H1 (cell line): ENCODE data around the gene BSN. TPM values are rescaled to one million over a fixed set of nuclear protein-coding genes. Genes with fewer than 3 reads are reported as not detected.

Source experiments
- CTCF ChIA-PET: fragments of 300-600 bp; sonication (Branson Sonifier 250); formaldehyde crosslinking; loops from one replicate; lab custom pipeline; 2021; ENCODE audit not compliant: partially characterized antibody; lab: Charles Lee
- POLR2A ChIA-PET: fragments of 300-600 bp; sonication (Branson Sonifier 250); formaldehyde crosslinking; loops from one replicate; lab custom pipeline; 2021; ENCODE audit warnings: inconsistent platforms; ENCODE audit not compliant: partially characterized antibody; lab: Charles Lee
- DNase-seq, 2 experiments: peaks; one replicate each; pipeline versions ENCODE4 v3.0.0 to v3.0.0-alpha.2; 2010 to 2022; ENCODE audit warnings: low spot score in 2 of 2, low read depth in 1 of 2, mixed read lengths in 1 of 2
- FAIRE-seq: peaks from 2 replicates; lab custom pipeline; 2011; peaks lifted over from hg19 to GRCh38; lab: Jason Lieb, UNC
- H2AFZ ChIP-seq: 2 replicates; pipeline ENCODE4 v1.8.1; 2012; ENCODE audit warnings: low read length, inconsistent platforms
- H2AK5ac ChIP-seq: 2 replicates; pipeline ENCODE4 v1.6.1; 2013; ENCODE audit warnings: low read depth, low read length
- H2BK120ac ChIP-seq: replicated peaks from 2 replicates; pipeline ENCODE3; 2013; ENCODE audit warnings: low read depth, low read length, inconsistent platforms
- H2BK12ac ChIP-seq: 2 replicates; pipeline ENCODE4 v1.6.1; 2013; ENCODE audit warnings: low read depth, low read length
- H2BK15ac ChIP-seq: 2 replicates; pipeline ENCODE4 v1.6.1; 2013; ENCODE audit warnings: low read length
- H2BK20ac ChIP-seq: 2 replicates; pipeline ENCODE4 v1.6.1; 2013; ENCODE audit warnings: low read length
- H2BK5ac ChIP-seq: 2 replicates; pipeline ENCODE4 v1.6.1; 2013; ENCODE audit warnings: low read depth, low read length
- H3K14ac ChIP-seq: 2 replicates; pipeline ENCODE4 v1.6.1; 2013; ENCODE audit warnings: inconsistent platforms; ENCODE audit not compliant: insufficient read length
- H3K18ac ChIP-seq: 2 replicates; pipeline ENCODE4 v1.6.1; 2013; ENCODE audit warnings: low read length; ENCODE audit errors: extremely low read depth
- H3K23ac ChIP-seq: 2 replicates; pipeline ENCODE4 v1.6.1; 2013; ENCODE audit warnings: inconsistent platforms; ENCODE audit not compliant: insufficient read length
- H3K23me2 ChIP-seq: 2 replicates; pipeline ENCODE4 v1.6.1; 2013; ENCODE audit warnings: low read depth, low read length
- H3K27ac ChIP-seq: 2 replicates; pipeline ENCODE4 v1.6.1; 2011; ENCODE audit warnings: low read depth, low read length, inconsistent platforms
- H3K27me3 ChIP-seq, 4 experiments: replicated peaks in 1 of 4; 1 replicate in 1 of 4; 2 replicates in 3 of 4; pipeline versions ENCODE4 v1.6.1 to v1.8.1; 2011 to 2013; ENCODE audit warnings: low read length in 3 of 4, mild to moderate bottlenecking in 3 of 4, inconsistent platforms in 2 of 4, mixed read lengths in 2 of 4, moderate library complexity in 1 of 4; ENCODE audit not compliant: control insufficient read depth in 3 of 4, insufficient read depth in 3 of 4; ENCODE audit errors: extremely low read depth in 1 of 4
- H3K36me3 ChIP-seq, 4 experiments: 2 replicates each; pipeline versions ENCODE4 v1.6.1 to v1.8.1; 2011 to 2013; ENCODE audit warnings: mild to moderate bottlenecking in 4 of 4, low read length in 3 of 4, moderate library complexity in 2 of 4, control low read depth in 1 of 4, inconsistent platforms in 1 of 4; ENCODE audit not compliant: insufficient read depth in 4 of 4, control insufficient read depth in 2 of 4
- H3K4ac ChIP-seq: replicated peaks from 2 replicates; pipeline ENCODE3; 2013; ENCODE audit warnings: low read length, low read depth, mixed read lengths, inconsistent platforms; ENCODE audit not compliant: insufficient read length
- H3K4me1 ChIP-seq, 4 experiments: replicated peaks in 1 of 4; 1 replicate in 1 of 4; 2 replicates in 3 of 4; pipeline versions ENCODE4 v1.6.1 to v1.8.1; 2011 to 2013; ENCODE audit warnings: low read length in 3 of 4, inconsistent platforms in 2 of 4, mixed read lengths in 1 of 4; ENCODE audit not compliant: insufficient read depth in 4 of 4, control insufficient read depth in 3 of 4
- H3K4me2 ChIP-seq, 2 experiments: 2 replicates each; pipeline versions ENCODE4 v1.6.1 to v1.8.1; 2011 to 2013; ENCODE audit warnings: low read depth in 2 of 2, low read length in 2 of 2, control low read depth in 1 of 2, inconsistent platforms in 1 of 2, mild to moderate bottlenecking in 1 of 2; ENCODE audit not compliant: insufficient read depth in 1 of 2
- H3K4me3 ChIP-seq, 4 experiments: fragments of 200-600, 300-600 bp in 1 of 4; sonication (generic), shearing (Covaris generic), sonication (Bioruptor Twin) in 1 of 4; 2 replicates each; pipeline versions ENCODE4 v1.5.1 to v1.8.1; 2011 to 2016; ENCODE audit warnings: low read length in 4 of 4, low read depth in 3 of 4, control low read depth in 2 of 4, inconsistent platforms in 2 of 4, mild to moderate bottlenecking in 2 of 4, mixed read lengths in 1 of 4, moderate library complexity in 1 of 4; ENCODE audit not compliant: insufficient read depth in 2 of 4; ENCODE audit errors: extremely low read depth in 1 of 4
- H3K56ac ChIP-seq: replicated peaks from 2 replicates; pipeline ENCODE3; 2013; ENCODE audit warnings: low read depth, mild to moderate bottlenecking, mixed read lengths, low read length, inconsistent platforms; ENCODE audit not compliant: insufficient read length
- H3K79me1 ChIP-seq: 2 replicates; pipeline ENCODE4 v1.6.1; 2013; ENCODE audit warnings: low read depth, low read length, control low read depth
- H3K79me2 ChIP-seq, 2 experiments: 2 replicates each; pipeline versions ENCODE4 v1.6.1 to v1.8.1; 2012 to 2013; ENCODE audit warnings: low read length in 2 of 2, mild to moderate bottlenecking in 2 of 2, inconsistent platforms in 1 of 2; ENCODE audit not compliant: insufficient read depth in 2 of 2, control insufficient read depth in 1 of 2
- H3K9ac ChIP-seq, 4 experiments: replicated peaks in 1 of 4; 1 replicate in 1 of 4; 2 replicates in 3 of 4; pipeline versions ENCODE4 v1.6.1 to v1.8.1; 2011 to 2013; ENCODE audit warnings: low read depth in 3 of 4, low read length in 3 of 4, control low read depth in 2 of 4, mild to moderate bottlenecking in 2 of 4, moderate library complexity in 2 of 4, inconsistent platforms in 1 of 4; ENCODE audit errors: extremely low read depth in 1 of 4
- H3K9me3 ChIP-seq, 2 experiments: 2 replicates each; pipeline versions ENCODE4 v1.6.1 to v1.8.1; 2012 to 2013; ENCODE audit warnings: mild to moderate bottlenecking in 2 of 2, moderate library complexity in 2 of 2, control low read depth in 1 of 2, inconsistent platforms in 1 of 2, low read depth in 1 of 2, low read length in 1 of 2, mixed read lengths in 1 of 2; ENCODE audit not compliant: insufficient read depth in 2 of 2
- H4K20me1 ChIP-seq, 2 experiments: replicated peaks in 1 of 2; 2 replicates each; pipeline versions ENCODE3 to v1.8.1; 2011 to 2013; ENCODE audit warnings: inconsistent platforms in 2 of 2, low read length in 2 of 2, mild to moderate bottlenecking in 1 of 2; ENCODE audit not compliant: insufficient read depth in 2 of 2, control insufficient read depth in 1 of 2
- H4K5ac ChIP-seq: 2 replicates; pipeline ENCODE4 v1.6.1; 2013; ENCODE audit warnings: low read length, low read depth, mixed read lengths, inconsistent platforms; ENCODE audit not compliant: insufficient read length
- H4K8ac ChIP-seq: 2 replicates; pipeline ENCODE4 v1.8.0; 2013; ENCODE audit warnings: mild to moderate bottlenecking, moderate library complexity, low read length, inconsistent platforms; ENCODE audit not compliant: insufficient read depth; ENCODE audit errors: extremely low read depth
- H4K91ac ChIP-seq: replicated peaks from 2 replicates; pipeline ENCODE3; 2013; ENCODE audit warnings: low read length, mixed read lengths, inconsistent platforms; ENCODE audit not compliant: insufficient read length
- BACH1 ChIP-seq: IDR thresholded peaks from 2 replicates; pipeline ENCODE4 v1.6.1; 2012; ENCODE audit warnings: low read length, improper control_type of control experiment
- BCL11A ChIP-seq, 2 experiments: IDR thresholded peaks; one replicate each; pipeline ENCODE4 v1.6.1; 2011; ENCODE audit warnings: low read depth in 2 of 2, low read length in 2 of 2, mild to moderate bottlenecking in 2 of 2
- EGR1 ChIP-seq: IDR thresholded peaks from 2 replicates; pipeline ENCODE4 v1.6.1; 2011; ENCODE audit warnings: low read depth, low read length, borderline replicate concordance
- GABPA ChIP-seq: IDR thresholded peaks from 2 replicates; pipeline ENCODE4 v1.6.1; 2011; ENCODE audit warnings: mild to moderate bottlenecking, low read length, moderate library complexity, borderline replicate concordance; ENCODE audit not compliant: insufficient read depth
- GTF2F1 ChIP-seq: IDR thresholded peaks from 2 replicates; pipeline ENCODE4 v1.6.1; 2012; ENCODE audit warnings: low read depth, low read length, improper control_type of control experiment, borderline replicate concordance
- JUND ChIP-seq: IDR thresholded peaks from 2 replicates; pipeline ENCODE4 v1.6.1; 2011; ENCODE audit warnings: mild to moderate bottlenecking, improper control_type of control experiment, low read length
- PHF8 ChIP-seq: fragments of 200-600 bp; sonication (generic); conservative IDR thresholded peaks from 2 replicates; pipeline ENCODE4 v1.7.1; 2012; ENCODE audit warnings: low read depth, mild to moderate bottlenecking, inconsistent platforms, low read length, moderate library complexity
- POU5F1 ChIP-seq: IDR thresholded peaks from 2 replicates; pipeline ENCODE4 v1.6.1; 2011; ENCODE audit warnings: low read depth, mild to moderate bottlenecking, low read length, moderate library complexity
- RAD21 ChIP-seq, 2 experiments: IDR thresholded peaks in 1 of 2; conservative IDR thresholded peaks in 1 of 2; 2 replicates each; pipeline ENCODE4 v1.6.1; 2011; ENCODE audit warnings: low read depth in 2 of 2, low read length in 2 of 2, improper control_type of control experiment in 1 of 2, inconsistent platforms in 1 of 2, mild to moderate bottlenecking in 1 of 2, moderate library complexity in 1 of 2
- RBBP5 ChIP-seq: IDR thresholded peaks from 2 replicates; pipeline ENCODE4 v1.7.1; 2012; ENCODE audit warnings: low read depth, mild to moderate bottlenecking, inconsistent platforms, low read length, moderate library complexity, borderline replicate concordance
- ZNF274 ChIP-seq: IDR thresholded peaks from 2 replicates; pipeline ENCODE4 v1.7.0; 2012; ENCODE audit warnings: low read length, borderline replicate concordance; ENCODE audit errors: extremely low read depth
- WGBS, 2 experiments: shearing (Covaris generic) in 1 of 2; methylation state at CpG; one replicate each; pipeline versions ENCODE4 v1.1.6 to v1.1.7; 2013 to 2015; ENCODE audit warnings: low lambda C conversion rate in 2 of 2, mixed read lengths in 2 of 2, inconsistent platforms in 1 of 2, low coverage in 1 of 2, missing lambda C conversion rate in 1 of 2; ENCODE audit not compliant: insufficient replicate concordance in 2 of 2, insufficient coverage in 1 of 2, insufficient read length in 1 of 2; ENCODE audit errors: extremely low coverage in 1 of 2, missing lambda C conversion rate in 1 of 2; 5-methylcytosine and 5-hydroxymethylcytosine counted together
- polyA plus RNA-seq, 7 experiments: library from polyadenylated mRNA; depleted of rRNA in 3 of 7; stranded (reverse) in 5 of 7; unstranded in 2 of 7; fragments of >200 nt in 5 of 7; fragments of 200-250 nt in 2 of 7; gene quantifications; 1 replicate in 5 of 7; 2 replicates in 1 of 7; 4 replicates in 1 of 7; pipeline versions ENCODE4 v1.2.1 to v1.2.3, GENCODE V29; 2011 to 2013; ENCODE audit warnings: missing spikeins in 2 of 7, mixed read lengths in 2 of 7
- total RNA-seq: library from RNA; stranded (reverse); fragmentation: NEBNext Ultra II Directional; extraction: Animal tissue kit (Norgen Biotek cat#: 25700); gene quantifications from 2 replicates; pipeline ENCODE4 v1.2.1, GENCODE V29; 2021
- TF ChIP-seq, protein P1 (sequence below): IDR thresholded peaks from 2 replicates; pipeline ENCODE4 v1.6.1; 2011; ENCODE audit warnings: low read depth, mild to moderate bottlenecking, low read length; ENCODE audit not compliant: insufficient read depth
- TF ChIP-seq, protein P2 (sequence below): IDR thresholded peaks from 2 replicates; pipeline ENCODE4 v1.6.1; 2012; ENCODE audit warnings: inconsistent platforms

BSN gene
- total and polyA plus RNA-seq, 2 of the 8 experiments (the other 6 are each of a cell fraction or from before 2014, with no cell fraction given), result 0.60 to 3.0 TPM

- H3K14ac ChIP-seq, result no peak overlapping the region
- H3K4ac ChIP-seq, result no peak overlapping the region
- no peak overlapping the region for H4K5ac ChIP-seq
- H3K4me1 ChIP-seq, result no peaks in the 10 kb centered on the region
- H3K9ac ChIP-seq, result no peak overlapping the region
- H3K27me3 ChIP-seq, result no peaks in the 10 kb centered on the region
- H3K27ac ChIP-seq, result no peak overlapping the region
- no peaks in the 10 kb centered on the region for H3K36me3 ChIP-seq
- H2BK120ac ChIP-seq, result no peak overlapping the region
- no peaks in the 10 kb centered on the region for H4K20me1 ChIP-seq
- H3K18ac ChIP-seq, result no peak overlapping the region
- DNase-seq, result no peak
- H4K91ac ChIP-seq, result no peak overlapping the region
- no peak overlapping the region for H3K56ac ChIP-seq
- no peak for FAIRE-seq
- no peaks in the 10 kb centered on the region for H3K79me2 ChIP-seq
- H3K4me2 ChIP-seq, result no peak overlapping the region
- no peaks in the 10 kb centered on the region for H3K23me2 ChIP-seq
- ChIA-PET POLR2A (no interaction called here), CTCF (interaction anchor here (0.6 to 1.4 kb wide), 5 partner anchors 10 to 73 kb away, joined by 3 to 6 read pairs (median 4); no protein-coding TSS in a partner anchor)
- H2AK5ac ChIP-seq, result no peak overlapping the region
- H2BK15ac ChIP-seq, result no peak overlapping the region
- no peak overlapping the region for H2BK20ac ChIP-seq
- H3K9me3 ChIP-seq, result peaks cover 0 to 4% of the 10 kb centered on the region in 2 experiments; a peak in 1 of 4 replicates
- no peak overlapping the region for H2AFZ ChIP-seq
- no peak overlapping the region for H2BK5ac ChIP-seq
- WGBS, 2 experiments, result 78% methylated on average over 2 of the region's 2 CpGs; no CpG with 5 or more reads in 1 of the 2 experiments
- H3K4me3 ChIP-seq, result no peak overlapping the region
- H2BK12ac ChIP-seq, result no peak overlapping the region
- no peak overlapping the region for H4K8ac ChIP-seq
- H3K23ac ChIP-seq, result no peak overlapping the region
- no peaks in the 10 kb centered on the region for H3K79me1 ChIP-seq
- TF ChIP-seq, protein P1, sequence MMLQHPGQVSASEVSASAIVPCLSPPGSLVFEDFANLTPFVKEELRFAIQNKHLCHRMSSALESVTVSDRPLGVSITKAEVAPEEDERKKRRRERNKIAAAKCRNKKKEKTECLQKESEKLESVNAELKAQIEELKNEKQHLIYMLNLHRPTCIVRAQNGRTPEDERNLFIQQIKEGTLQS, result no peak
- TF ChIP-seq POU5F1, result no peak
- TF ChIP-seq, protein P2, sequence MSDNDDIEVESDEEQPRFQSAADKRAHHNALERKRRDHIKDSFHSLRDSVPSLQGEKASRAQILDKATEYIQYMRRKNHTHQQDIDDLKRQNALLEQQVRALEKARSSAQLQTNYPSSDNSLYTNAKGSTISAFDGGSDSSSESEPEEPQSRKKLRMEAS, result no peak
- no peak for TF ChIP-seq BCL11A (IDR thresholded peaks at IDR 0.05; ENCODE audit: low read depth in 2 of 2, low read length in 2 of 2)
- no peak for TF ChIP-seq BACH1
- no peak for TF ChIP-seq PHF8
- TF ChIP-seq JUND, result no peak
- no peak for TF ChIP-seq GTF2F1
- TF ChIP-seq EGR1, result no peak
- TF ChIP-seq ZNF274, result no peak
- TF ChIP-seq RBBP5, result no peak
- TF ChIP-seq RAD21 (IDR thresholded peaks at IDR 0.05 in 1 of 2, conservative IDR thresholded peaks at IDR 0.05 in 1 of 2; ENCODE audit: low read depth in 2 of 2, low read length in 2 of 2), result no peak
- TF ChIP-seq GABPA, result no peak
Measured at GRCh38 chr3:49628249-49628648, 74.0 kb downstream of the BSN start.
